Measurements from ENCODE around the gene IMP4.

DNA sequence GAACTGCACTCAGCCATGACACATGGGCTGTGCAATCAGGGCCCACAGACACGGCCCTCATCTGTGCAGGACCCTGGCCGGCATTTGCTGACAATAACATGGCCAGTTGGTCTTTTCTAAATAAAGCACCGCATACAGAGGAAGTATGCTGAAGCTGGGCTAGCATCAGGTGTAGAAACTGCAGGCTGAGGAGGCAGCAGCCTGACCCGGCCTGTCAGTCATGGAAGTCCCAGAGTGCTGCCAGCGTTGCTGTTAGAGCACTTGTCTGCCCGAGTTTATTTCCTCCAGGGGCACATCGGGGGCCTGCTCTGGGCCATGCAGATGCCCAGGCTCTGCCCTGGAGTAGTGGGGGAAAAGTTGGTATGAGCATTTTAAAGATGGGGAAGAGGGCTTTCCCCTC lies 9.0 kb downstream of the IMP4 start:
- TF ChIP-seq, protein P1, sequence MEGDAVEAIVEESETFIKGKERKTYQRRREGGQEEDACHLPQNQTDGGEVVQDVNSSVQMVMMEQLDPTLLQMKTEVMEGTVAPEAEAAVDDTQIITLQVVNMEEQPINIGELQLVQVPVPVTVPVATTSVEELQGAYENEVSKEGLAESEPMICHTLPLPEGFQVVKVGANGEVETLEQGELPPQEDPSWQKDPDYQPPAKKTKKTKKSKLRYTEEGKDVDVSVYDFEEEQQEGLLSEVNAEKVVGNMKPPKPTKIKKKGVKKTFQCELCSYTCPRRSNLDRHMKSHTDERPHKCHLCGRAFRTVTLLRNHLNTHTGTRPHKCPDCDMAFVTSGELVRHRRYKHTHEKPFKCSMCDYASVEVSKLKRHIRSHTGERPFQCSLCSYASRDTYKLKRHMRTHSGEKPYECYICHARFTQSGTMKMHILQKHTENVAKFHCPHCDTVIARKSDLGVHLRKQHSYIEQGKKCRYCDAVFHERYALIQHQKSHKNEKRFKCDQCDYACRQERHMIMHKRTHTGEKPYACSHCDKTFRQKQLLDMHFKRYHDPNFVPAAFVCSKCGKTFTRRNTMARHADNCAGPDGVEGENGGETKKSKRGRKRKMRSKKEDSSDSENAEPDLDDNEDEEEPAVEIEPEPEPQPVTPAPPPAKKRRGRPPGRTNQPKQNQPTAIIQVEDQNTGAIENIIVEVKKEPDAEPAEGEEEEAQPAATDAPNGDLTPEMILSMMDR (conservative IDR thresholded peaks at IDR 0.05 in 1 of 2, IDR thresholded peaks at IDR 0.05 in 1 of 2; ENCODE audit: extremely low read depth in 1 of 2, insufficient read depth in 1 of 2, low read depth in 1 of 2, low read length in 2 of 2) = no peak
- no peak for TF ChIP-seq EZH2 (IDR thresholded peaks at IDR 0.05; ENCODE audit: borderline replicate concordance, low read length)

Data from mammary epithelial cell (primary cell).